GM12878 (cell line): ENCODE results near the gene TESPA1.

Source experiments
- BACH1 ChIP-seq: fragments of 450-650 bp; IDR thresholded peaks from 2 replicates; pipeline ENCODE4 v1.6.1; 2017; ENCODE audit warnings: mild to moderate bottlenecking, borderline replicate concordance
- CEBPB ChIP-seq, 2 experiments: fragments of 150-350 bp in 1 of 2; IDR thresholded peaks; 2 replicates each; pipeline ENCODE4 v1.6.1; 2012 to 2014; ENCODE audit warnings: low read depth in 2 of 2, low read length in 2 of 2, borderline replicate concordance in 1 of 2, inconsistent platforms in 1 of 2
- CHD4 ChIP-seq: fragments of 200-600 bp; sonication (generic); IDR thresholded peaks from 2 replicates; pipeline ENCODE4 v1.6.1; 2016; ENCODE audit warnings: mild to moderate bottlenecking
- CTCF ChIP-seq, 3 experiments: IDR thresholded peaks in 2 of 3; conservative IDR thresholded peaks in 1 of 3; 2 replicates each; pipeline ENCODE4 v1.5.1; 2011; ENCODE audit warnings: low read depth in 3 of 3, low read length in 3 of 3, mild to moderate bottlenecking in 3 of 3, control low read depth in 2 of 3, moderate library complexity in 2 of 3, inconsistent platforms in 1 of 3, mixed read lengths in 1 of 3; ENCODE audit not compliant: control insufficient read depth in 2 of 3, insufficient read depth in 1 of 3; ENCODE audit errors: extremely low read depth in 1 of 3
- EZH2 ChIP-seq: IDR thresholded peaks from 2 replicates; pipeline ENCODE4 v1.6.1; 2012; ENCODE audit warnings: low read depth, mild to moderate bottlenecking, control low read depth, inconsistent platforms, low read length, borderline replicate concordance; ENCODE audit not compliant: control insufficient read depth
- HSF1 ChIP-seq: fragments of 150-350 bp; IDR thresholded peaks from 2 replicates; pipeline ENCODE4 v1.6.1; 2014; ENCODE audit warnings: mild to moderate bottlenecking, low read depth, low read length
- NFYB ChIP-seq: IDR thresholded peaks from 2 replicates; pipeline ENCODE4 v1.6.1; 2011; ENCODE audit warnings: low read depth, mild to moderate bottlenecking, low read length, improper control_type of control experiment, moderate library complexity; ENCODE audit not compliant: insufficient read depth
- POLR2A ChIP-seq: IDR thresholded peaks from 2 replicates; pipeline ENCODE4 v1.6.1; 2011; ENCODE audit warnings: low read depth, mild to moderate bottlenecking, low read length
- POLR2AphosphoS5 ChIP-seq: IDR thresholded peaks from 2 replicates; pipeline ENCODE4 v1.6.1; 2011; ENCODE audit warnings: mild to moderate bottlenecking, low read length, inconsistent platforms
- PRDM15 ChIP-seq: fragments of 450-650 bp; formaldehyde crosslinking; IDR thresholded peaks from 2 replicates; pipeline ENCODE4 v1.4.0; 2020; ENCODE audit warnings: mild to moderate bottlenecking, moderate library complexity
- SIX5 ChIP-seq: IDR thresholded peaks from 2 replicates; pipeline ENCODE4 v1.6.1; 2011; ENCODE audit warnings: mild to moderate bottlenecking, low read depth, low read length, moderate library complexity; ENCODE audit not compliant: severe bottlenecking
- SRF ChIP-seq, 2 experiments: IDR thresholded peaks; 2 replicates each; pipeline ENCODE4 v1.6.1; 2011; ENCODE audit warnings: low read depth in 2 of 2, low read length in 2 of 2, mild to moderate bottlenecking in 1 of 2, moderate library complexity in 1 of 2
- TCF7 ChIP-seq: IDR thresholded peaks from 2 replicates; pipeline ENCODE4 v1.6.1; 2014; ENCODE audit warnings: antibody characterized with exemption, borderline replicate concordance
- ZBED1 ChIP-seq: IDR thresholded peaks from 2 replicates; pipeline ENCODE4 v1.6.1; 2016; ENCODE audit warnings: borderline replicate concordance

GRCh38 chr12:54924972-54925707 is 59.4 kb downstream of the TESPA1 start:
- no peak for TF ChIP-seq EZH2
- TF ChIP-seq CTCF (IDR thresholded peaks at IDR 0.05 in 2 of 3, conservative IDR thresholded peaks at IDR 0.05 in 1 of 3; ENCODE audit: control insufficient read depth in 2 of 3, extremely low read depth in 1 of 3, insufficient read depth in 1 of 3, low read depth in 3 of 3, low read length in 3 of 3), result no peak
- TF ChIP-seq PRDM15, result no peak
- no peak for TF ChIP-seq POLR2A
- TF ChIP-seq SRF (IDR thresholded peaks at IDR 0.05; ENCODE audit: low read depth in 2 of 2, low read length in 2 of 2), result no peak
- no peak for TF ChIP-seq TCF7
- TF ChIP-seq POLR2AphosphoS5, result no peak
- TF ChIP-seq SIX5, result no peak
- TF ChIP-seq HSF1, result no peak
- TF ChIP-seq BACH1, result no peak
- TF ChIP-seq ZBED1, result no peak
- no peak for TF ChIP-seq NFYB
- TF ChIP-seq CEBPB (IDR thresholded peaks at IDR 0.05; ENCODE audit: borderline replicate concordance in 1 of 2, low read depth in 2 of 2, low read length in 2 of 2), result no peak
- no peak for TF ChIP-seq CHD4
